Liver (tissue), 9 donors: ENCODE data around the gene ZNF202. TPM values are rescaled to one million over a fixed set of nuclear protein-coding genes. Genes with fewer than 3 reads are reported as not detected.

Experiments
- DNase-seq: peaks from one replicate; pipeline ENCODE4 v3.0.0-alpha.2; 2017; ENCODE audit warnings: low spot score
- H3K27ac ChIP-seq, 2 donors: one replicate each; pipeline ENCODE4 v1.7.0; 2013; ENCODE audit warnings: inconsistent platforms in 2 of 2, low read length in 2 of 2, control low read depth in 1 of 2, low read depth in 1 of 2, mild to moderate bottlenecking in 1 of 2
- H3K27me3 ChIP-seq, 4 donors: one replicate each; pipeline versions ENCODE4 v1.6.1 to v1.7.0; 2013; ENCODE audit warnings: low read length in 3 of 4, inconsistent platforms in 1 of 4, mild to moderate bottlenecking in 1 of 4, moderate library complexity in 1 of 4; ENCODE audit not compliant: control insufficient read depth in 4 of 4, insufficient read depth in 4 of 4
- H3K36me3 ChIP-seq, 4 donors: one replicate each; pipeline versions ENCODE4 v1.6.1 to v1.7.0; 2013; ENCODE audit warnings: low read length in 3 of 4, mild to moderate bottlenecking in 3 of 4, low read depth in 1 of 4, moderate library complexity in 1 of 4; ENCODE audit not compliant: control insufficient read depth in 4 of 4, insufficient read depth in 3 of 4
- H3K4me1 ChIP-seq, 4 donors: one replicate each; pipeline versions ENCODE4 v1.6.1 to v1.7.0; 2013; ENCODE audit warnings: low read length in 3 of 4, mild to moderate bottlenecking in 3 of 4, moderate library complexity in 1 of 4; ENCODE audit not compliant: control insufficient read depth in 4 of 4, insufficient read depth in 4 of 4
- H3K4me3 ChIP-seq, 3 donors: one replicate each; pipeline versions ENCODE4 v1.6.1 to v1.7.0; 2013; ENCODE audit warnings: low read length in 3 of 3, control low read depth in 1 of 3, low read depth in 1 of 3, mild to moderate bottlenecking in 1 of 3
- H3K9ac ChIP-seq, 2 donors: one replicate each; pipeline ENCODE4 v1.7.0; 2013; ENCODE audit warnings: low read length in 2 of 2, mild to moderate bottlenecking in 2 of 2, moderate library complexity in 2 of 2, control low read depth in 1 of 2, low read depth in 1 of 2
- H3K9me3 ChIP-seq, 4 donors: one replicate each; pipeline versions ENCODE4 v1.6.1 to v1.7.0; 2013; ENCODE audit warnings: low read length in 3 of 4; ENCODE audit not compliant: control insufficient read depth in 4 of 4
- ATF3 ChIP-seq: IDR thresholded peaks from 2 replicates; pipeline ENCODE4 v1.6.1; 2016; ENCODE audit warnings: antibody characterized with exemption
- CTCF ChIP-seq: fragments of 150-350 bp; IDR thresholded peaks from 2 replicates; pipeline ENCODE4 v1.5.1; 2017; ENCODE audit warnings: improper control_type of control experiment, low read depth, low read length; ENCODE audit not compliant: missing input control
- EGR1 ChIP-seq, 2 donors: IDR thresholded peaks; 2 replicates each; pipeline ENCODE4 v1.6.1; 2016 to 2018; ENCODE audit warnings: antibody characterized with exemption in 2 of 2, low read depth in 2 of 2
- FOXA1 ChIP-seq: IDR thresholded peaks from 2 replicates; pipeline ENCODE4 v1.6.1; 2016; ENCODE audit warnings: antibody characterized with exemption
- FOXA2 ChIP-seq: IDR thresholded peaks from 2 replicates; pipeline ENCODE4 v1.6.1; 2016; ENCODE audit warnings: antibody characterized with exemption
- GABPA ChIP-seq, 2 donors: IDR thresholded peaks in 1 of 2; conservative IDR thresholded peaks in 1 of 2; 2 replicates each; pipeline ENCODE4 v1.6.1; 2016; ENCODE audit warnings: antibody characterized with exemption in 2 of 2, mild to moderate bottlenecking in 1 of 2, moderate library complexity in 1 of 2
- HNF4A ChIP-seq, 2 donors: conservative IDR thresholded peaks; 2 replicates each; pipeline ENCODE4 v1.6.1; 2016; ENCODE audit warnings: antibody characterized with exemption in 2 of 2, mild to moderate bottlenecking in 2 of 2
- HNF4G ChIP-seq: IDR thresholded peaks from 2 replicates; pipeline ENCODE4 v1.6.1; 2016; ENCODE audit warnings: antibody characterized with exemption
- JUND ChIP-seq, 2 donors: IDR thresholded peaks; 2 replicates each; pipeline ENCODE4 v1.6.1; 2016; ENCODE audit warnings: antibody characterized with exemption in 2 of 2
- MAX ChIP-seq: IDR thresholded peaks from 2 replicates; pipeline ENCODE4 v1.6.1; 2016; ENCODE audit warnings: antibody characterized with exemption
- NR2F2 ChIP-seq: IDR thresholded peaks from 2 replicates; pipeline ENCODE4 v1.6.1; 2016; ENCODE audit warnings: antibody characterized with exemption
- RAD21 ChIP-seq, 2 donors: IDR thresholded peaks; 2 replicates each; pipeline ENCODE4 v1.6.1; 2016; ENCODE audit warnings: antibody characterized with exemption in 2 of 2, mild to moderate bottlenecking in 2 of 2
- REST ChIP-seq: IDR thresholded peaks from 2 replicates; pipeline ENCODE4 v1.6.1; 2016; ENCODE audit warnings: antibody characterized with exemption, mild to moderate bottlenecking
- RXRA ChIP-seq, 2 donors: IDR thresholded peaks; 2 replicates each; pipeline ENCODE4 v1.6.1; 2017 to 2018; ENCODE audit warnings: antibody characterized with exemption in 2 of 2, mild to moderate bottlenecking in 1 of 2
- SP1 ChIP-seq: IDR thresholded peaks from 2 replicates; pipeline ENCODE4 v1.6.1; 2018; ENCODE audit warnings: antibody characterized with exemption, mild to moderate bottlenecking
- TAF1 ChIP-seq: conservative IDR thresholded peaks from 2 replicates; pipeline ENCODE4 v1.6.1; 2016; ENCODE audit warnings: antibody characterized with exemption, mild to moderate bottlenecking
- YY1 ChIP-seq: IDR thresholded peaks from 2 replicates; pipeline ENCODE4 v1.6.1; 2016; ENCODE audit warnings: antibody characterized with exemption, mild to moderate bottlenecking
- ZBTB33 ChIP-seq: IDR thresholded peaks from 2 replicates; pipeline ENCODE4 v1.6.1; 2016; ENCODE audit warnings: antibody characterized with exemption
- WGBS: extraction: QIAGEN DNeasy Blood & Tissue Kit; methylation state at CpG from one replicate; pipeline ENCODE4 v1.1.7; 2013; 5-methylcytosine and 5-hydroxymethylcytosine counted together
- polyA plus RNA-seq, 2 donors: library from polyadenylated mRNA; stranded (reverse) in 1 of 2; unstranded in 1 of 2; fragments of 200-250 nt in 1 of 2; fragments of >200 nt in 1 of 2; fragmentation: Nextera tagmentation in 1 of 2; extraction: Ambion mirVana in 1 of 2; gene quantifications; one replicate each; pipeline versions ENCODE4 v1.2.1 to v1.2.3, GENCODE V29; 2013 to 2015
- total RNA-seq, 2 donors: library from RNA; depleted of rRNA; stranded (reverse); fragments of >200 nt; gene quantifications; one replicate each; pipeline ENCODE4 v1.2.3, GENCODE V29; 2014
- donor health status: healthy.
- donor health status: healthy.
- donor health status: healthy.
- donor health status: healthy.
- donor health status: healthy.

Gene ZNF202
- total and polyA plus RNA-seq, 4 donors = 1.2 to 5.1 (median 3.3) TPM

- Histone ChIP-seq H3K4me3 (no peak overlapping the region), H3K27me3 (peaks cover 0 to 2% (median 0%) of the 10 kb centered on the region in 4 donors), H3K9me3 (no peaks in the 10 kb centered on the region), H3K36me3 (no peaks in the 10 kb centered on the region), H3K9ac (no peak overlapping the region), H3K4me1 (no peaks in the 10 kb centered on the region), H3K27ac (no peak overlapping the region)
- DNase-seq = no peak
- WGBS = 84% methylated on average over 1 of the region's 1 CpG
- no peak for TF ChIP-seq GABPA (IDR thresholded peaks at IDR 0.05 in 1 of 2, conservative IDR thresholded peaks at IDR 0.05 in 1 of 2)
Measured at GRCh38 chr11:123775289-123775688, 33.8 kb upstream of the ZNF202 start.

- H3K27me3 ChIP-seq = peaks cover 0 to 2% (median 0%) of the 10 kb centered on the region in 4 donors
Measured at GRCh38 chr11:123773959-123774358, 32.5 kb upstream of the ZNF202 start.

More at GRCh38 chr11:123773959-123774358, 32.5 kb upstream of the ZNF202 start:
- 88% methylated on average over 1 of the region's 1 CpG for WGBS
- Histone ChIP-seq H3K27ac (no peak overlapping the region), H3K9me3 (no peaks in the 10 kb centered on the region), H3K4me1 (no peaks in the 10 kb centered on the region), H3K4me3 (no peak overlapping the region), H3K36me3 (no peaks in the 10 kb centered on the region), H3K9ac (no peak overlapping the region)
- DNase-seq = no peak
- TF ChIP-seq TAF1 (no peak), FOXA1 (no peak), HNF4G (no peak), MAX (no peak), HNF4A (conservative IDR thresholded peaks at IDR 0.05) (no peak), RAD21 (IDR thresholded peaks at IDR 0.05) (no peak), GABPA (IDR thresholded peaks at IDR 0.05 in 1 of 2, conservative IDR thresholded peaks at IDR 0.05 in 1 of 2) (no peak), CTCF (no peak), FOXA2 (no peak), ATF3 (no peak), EGR1 (IDR thresholded peaks at IDR 0.05; ENCODE audit: low read depth in 2 of 2) (no peak), RXRA (IDR thresholded peaks at IDR 0.05) (no peak), REST (no peak), YY1 (no peak), ZBTB33 (no peak), SP1 (no peak), JUND (IDR thresholded peaks at IDR 0.05) (no peak), NR2F2 (no peak)
